ENCODE data around the gene FTSJ1.
"Not testable (repeated sequence)": the region's sequence is repeated elsewhere in the genome, so short reads cannot be mapped to it uniquely, and the experiment has no call there.

Gene FTSJ1, protein sequence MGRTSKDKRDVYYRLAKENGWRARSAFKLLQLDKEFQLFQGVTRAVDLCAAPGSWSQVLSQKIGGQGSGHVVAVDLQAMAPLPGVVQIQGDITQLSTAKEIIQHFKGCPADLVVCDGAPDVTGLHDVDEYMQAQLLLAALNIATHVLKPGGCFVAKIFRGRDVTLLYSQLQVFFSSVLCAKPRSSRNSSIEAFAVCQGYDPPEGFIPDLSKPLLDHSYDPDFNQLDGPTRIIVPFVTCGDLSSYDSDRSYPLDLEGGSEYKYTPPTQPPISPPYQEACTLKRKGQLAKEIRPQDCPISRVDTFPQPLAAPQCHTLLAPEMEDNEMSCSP

DNA sequence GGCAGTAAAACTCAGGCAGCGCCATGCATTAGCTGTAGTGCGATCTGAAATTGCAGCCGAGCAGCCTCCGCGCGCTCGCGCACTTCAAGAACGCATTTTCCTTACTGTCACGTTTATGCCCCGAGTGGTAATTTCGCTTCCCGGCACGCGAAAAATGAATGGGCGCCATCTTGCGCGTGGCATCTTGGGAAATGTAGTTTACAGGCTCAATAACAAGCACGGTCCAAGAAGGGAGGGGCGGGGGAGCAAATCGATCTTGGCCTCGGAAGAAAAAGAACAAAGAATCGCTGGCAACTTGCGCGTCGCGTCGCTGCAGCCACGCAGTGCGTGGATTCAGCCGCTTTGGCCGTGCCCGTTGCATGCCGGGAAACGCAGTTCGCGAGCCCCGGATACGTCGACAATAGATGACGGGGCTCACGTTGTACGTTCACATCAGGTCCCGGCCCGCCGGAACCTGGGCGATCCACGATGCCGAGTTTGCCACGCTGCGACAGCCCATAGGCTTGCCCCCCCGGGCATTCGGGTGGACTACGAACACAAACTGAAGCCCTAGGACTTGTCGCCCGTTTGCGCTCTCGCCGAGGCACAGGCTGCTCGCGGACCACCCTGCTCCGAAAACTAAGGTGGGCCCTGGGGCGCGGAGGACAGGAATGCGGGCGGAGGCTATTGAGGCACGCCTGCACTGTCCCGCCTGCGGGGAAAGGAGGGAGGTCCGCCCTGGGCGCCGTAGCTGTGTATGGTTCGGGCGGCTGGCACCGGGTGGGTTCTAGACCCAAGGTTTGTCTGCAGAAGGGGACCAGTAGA is at the start of gene FTSJ1:
TSS of gene FTSJ1 (plus strand) at position 426 of the 804 bp plus-strand sequence. CDS start 1,849 bp downstream, outside the sequence.
- peak; percentile 78 for DNase-seq

DNA sequence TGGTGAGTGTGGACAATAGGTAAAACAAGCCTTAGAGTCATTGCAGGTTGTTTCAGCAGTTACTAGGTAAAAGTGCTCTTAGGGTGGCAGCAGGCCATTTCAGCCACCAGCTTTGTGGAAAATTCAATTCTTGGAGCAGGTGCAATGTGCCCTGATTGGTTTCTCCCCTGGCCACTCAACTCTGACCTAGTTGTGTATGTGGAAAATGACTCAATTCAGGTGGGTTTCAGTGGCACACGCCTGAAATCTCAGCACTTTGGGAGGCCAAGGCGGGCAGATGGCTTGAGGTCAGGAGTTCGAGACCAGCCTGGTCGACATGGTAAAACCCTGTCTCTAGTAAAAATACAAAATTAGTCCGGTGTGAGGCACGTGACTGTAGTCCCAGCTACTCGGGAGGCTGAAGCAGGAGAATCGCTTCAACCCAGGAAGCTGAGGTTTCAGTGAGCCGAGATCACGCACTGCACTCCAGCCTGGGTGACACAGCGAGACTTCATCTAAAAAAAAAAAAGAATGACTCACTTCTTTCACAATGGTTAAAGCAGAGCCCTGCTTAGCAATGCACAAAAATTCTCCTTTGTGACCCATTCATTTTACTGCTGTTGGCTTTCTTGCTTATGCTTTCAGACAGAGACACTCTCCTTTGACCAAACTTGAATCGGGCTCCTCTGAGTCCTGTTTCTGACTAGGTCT is 48.8 kb upstream of the FTSJ1 start:
- not testable (repeated sequence) for DNase-seq

DNA sequence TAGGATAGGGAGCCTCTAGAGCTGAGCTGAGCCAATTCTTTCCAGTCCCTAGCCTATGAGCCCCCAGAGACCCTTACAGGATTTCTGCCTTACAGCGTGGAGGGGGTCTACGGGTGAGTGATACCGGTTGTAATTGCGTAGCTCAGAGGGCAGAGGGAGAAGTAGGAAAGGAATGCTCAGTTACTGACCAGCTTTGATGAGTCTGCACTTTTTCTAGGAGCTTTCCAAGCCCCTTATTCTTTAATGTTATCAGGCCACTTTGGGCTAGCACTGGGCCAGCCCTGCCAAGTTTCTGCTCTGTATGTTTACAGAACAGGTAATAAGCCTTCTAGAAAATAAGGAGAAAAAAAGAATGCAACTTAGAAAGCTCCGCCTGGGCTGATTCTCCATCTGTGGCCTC is 46.4 kb upstream of the FTSJ1 start:
- DNase-seq, result not testable (repeated sequence)

DNA sequence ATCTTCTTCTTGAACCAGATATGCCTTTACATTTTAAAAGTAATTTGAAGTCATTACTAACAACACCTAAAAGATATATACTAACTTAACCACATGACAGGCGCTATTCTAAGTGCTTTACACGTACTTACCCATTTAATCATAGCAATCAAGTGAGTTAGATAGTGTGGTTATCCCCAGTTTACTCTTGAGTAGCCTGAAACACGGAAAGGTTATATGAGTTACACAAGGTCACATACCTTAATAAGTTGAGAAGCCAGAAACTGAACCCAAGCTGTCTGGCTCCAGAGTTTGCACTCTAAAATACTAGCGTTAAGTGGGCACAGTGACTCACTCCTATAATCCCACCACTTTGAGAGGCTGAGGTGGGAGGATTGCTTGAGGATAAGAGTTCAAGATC is 45.8 kb upstream of the FTSJ1 start:
- not testable (repeated sequence) for DNase-seq

DNA sequence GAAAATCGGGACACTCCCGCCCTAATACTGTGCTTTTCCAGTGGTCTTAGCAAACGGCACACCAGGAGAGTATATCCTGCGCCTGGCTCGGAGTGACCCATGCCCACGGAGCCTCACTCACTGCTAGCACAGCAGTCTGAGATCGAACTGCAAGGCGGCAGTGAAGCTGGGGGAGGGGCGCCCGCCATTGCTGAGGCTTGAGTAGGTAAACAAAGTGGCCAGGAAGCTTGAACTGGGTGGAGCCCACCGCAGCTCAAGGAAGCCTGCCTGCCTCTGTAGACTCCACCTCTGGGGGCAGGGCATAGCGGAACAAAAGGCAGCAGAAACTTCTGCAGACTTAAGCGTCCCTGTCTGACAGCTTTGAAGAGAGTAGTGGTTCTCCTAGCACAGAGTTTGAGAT is 42.3 kb upstream of the FTSJ1 start:
- not testable (repeated sequence) for DNase-seq

DNA sequence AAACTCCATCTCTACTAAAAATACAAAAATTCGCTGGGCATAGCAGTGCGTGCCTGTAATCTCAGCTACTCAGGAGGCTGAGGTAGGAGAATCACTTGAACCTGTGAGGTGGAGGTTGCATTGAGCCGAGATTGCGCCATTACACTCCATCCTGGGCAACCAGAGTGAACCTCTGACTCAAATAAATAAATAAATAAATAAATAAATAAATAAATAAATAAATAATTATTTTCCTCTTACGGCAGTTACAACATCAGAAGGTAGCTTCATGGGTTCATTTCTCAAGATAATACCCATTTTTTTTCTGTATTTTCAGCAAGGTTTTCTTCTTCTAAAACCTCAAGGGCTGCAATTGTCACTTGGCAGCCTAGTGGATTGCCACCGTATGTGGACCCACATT is 28.8 kb upstream of the FTSJ1 start:
- not testable (repeated sequence) for DNase-seq

DNA sequence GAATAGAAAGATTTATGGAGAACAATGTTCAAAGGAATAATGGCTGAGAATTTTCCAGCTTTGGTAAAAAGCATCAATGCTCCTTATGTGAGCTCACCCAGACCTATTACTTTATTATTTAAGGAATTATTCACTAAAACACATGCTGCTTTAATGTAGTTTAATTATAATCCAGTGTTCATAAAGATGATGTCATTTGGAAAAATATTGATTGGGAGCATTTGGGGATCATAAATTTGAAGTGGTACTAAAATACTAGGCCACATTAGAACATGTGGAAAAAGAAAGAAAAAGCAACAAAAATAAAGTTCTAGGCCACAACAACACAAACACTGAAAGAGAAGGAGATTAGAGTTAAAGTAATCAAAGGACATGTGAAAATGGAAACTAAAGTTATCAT is 25.9 kb upstream of the FTSJ1 start:
- no peak for DNase-seq

DNA sequence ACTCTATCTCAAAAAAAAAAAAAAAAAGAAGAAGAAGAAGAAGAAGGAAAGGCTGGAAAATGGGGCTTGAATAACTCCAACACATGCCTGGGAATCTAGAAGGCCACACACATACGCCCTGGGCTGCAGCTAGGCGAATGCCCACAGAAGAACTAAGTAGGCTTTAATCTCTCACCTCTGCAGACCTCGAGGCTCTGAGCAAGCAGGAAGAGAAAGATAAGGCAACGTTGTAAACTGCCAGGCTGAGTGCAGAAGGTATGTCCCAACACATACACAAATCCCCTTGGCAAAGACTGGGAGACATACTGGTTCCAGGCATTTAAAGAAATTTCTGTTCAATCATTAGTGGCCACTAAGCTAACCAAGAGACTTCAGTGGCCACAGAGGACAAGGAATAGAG is 24.3 kb upstream of the FTSJ1 start:
- DNase-seq, result no peak

DNA sequence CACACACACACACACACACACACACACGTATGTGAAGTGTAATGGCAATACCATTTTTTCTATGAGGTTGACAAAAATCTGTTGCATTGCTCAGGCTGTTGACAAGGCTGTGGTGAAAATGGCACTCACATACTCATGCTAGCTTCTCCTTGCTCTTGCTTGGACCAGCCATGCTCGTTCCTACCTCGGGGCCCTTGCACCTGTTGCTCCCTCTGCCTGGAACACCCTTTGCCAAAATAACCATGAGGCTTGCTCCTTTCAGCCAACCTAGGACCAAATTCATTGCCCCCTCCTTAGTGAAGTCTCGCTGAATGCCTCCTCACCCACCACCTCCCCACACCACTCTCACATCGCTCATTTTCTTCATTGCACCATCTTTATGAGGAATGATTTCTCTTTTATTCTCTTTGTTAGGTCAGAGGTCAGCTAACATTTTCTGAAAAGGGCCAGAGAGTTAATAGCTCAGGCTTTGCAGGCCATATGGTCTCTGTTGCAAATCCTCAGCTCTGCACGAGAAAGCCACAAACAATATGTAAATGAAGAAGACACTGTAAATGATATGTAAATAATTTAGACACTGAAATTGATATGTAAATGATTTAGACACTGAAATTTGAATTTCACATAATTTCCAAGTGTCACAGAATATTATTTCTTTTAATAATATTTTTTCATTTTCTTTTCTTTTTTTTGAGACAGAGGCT is 19.2 kb upstream of the FTSJ1 start:
- no peak for DNase-seq

DNA sequence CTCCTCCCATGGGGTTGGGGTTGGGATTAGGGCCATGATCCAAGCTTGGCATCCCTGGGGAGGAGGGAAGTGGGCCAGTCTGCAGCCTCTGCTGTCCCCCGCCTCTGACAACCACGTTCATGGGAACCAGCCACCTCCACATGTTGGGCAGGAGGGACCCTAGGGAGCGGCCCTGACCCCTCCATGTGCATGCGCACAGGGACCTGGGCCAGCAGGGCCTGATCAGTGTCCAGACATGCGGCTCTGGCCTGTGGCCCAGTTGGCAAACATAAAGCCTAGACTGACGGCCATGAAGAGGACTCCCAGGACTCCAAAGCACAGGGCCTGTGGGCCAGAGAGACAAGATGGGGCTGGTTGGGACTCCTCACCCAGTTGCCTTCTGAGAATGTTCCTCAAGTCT is 17.3 kb upstream of the FTSJ1 start:
- no peak for DNase-seq

DNA sequence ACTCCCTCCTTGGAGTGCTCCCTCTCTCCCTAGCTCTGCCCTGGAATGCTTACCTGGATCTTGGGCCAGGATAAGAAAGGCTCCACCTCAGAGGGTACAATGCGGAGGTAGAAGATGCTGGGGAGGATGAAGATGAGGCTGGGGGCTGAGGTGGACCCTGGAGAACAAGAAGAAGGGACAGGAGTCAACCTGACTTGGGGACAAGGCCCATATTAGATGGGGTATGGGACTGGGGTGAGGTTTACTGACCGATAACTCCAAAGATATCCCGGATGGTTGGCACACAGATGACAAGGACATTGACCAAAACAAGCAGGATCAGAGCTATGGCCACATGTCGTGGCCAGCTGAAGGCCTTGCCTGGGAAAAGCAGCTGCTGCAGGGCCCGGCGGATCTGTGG is 16.5 kb upstream of the FTSJ1 start:
- DNase-seq, result no peak

DNA sequence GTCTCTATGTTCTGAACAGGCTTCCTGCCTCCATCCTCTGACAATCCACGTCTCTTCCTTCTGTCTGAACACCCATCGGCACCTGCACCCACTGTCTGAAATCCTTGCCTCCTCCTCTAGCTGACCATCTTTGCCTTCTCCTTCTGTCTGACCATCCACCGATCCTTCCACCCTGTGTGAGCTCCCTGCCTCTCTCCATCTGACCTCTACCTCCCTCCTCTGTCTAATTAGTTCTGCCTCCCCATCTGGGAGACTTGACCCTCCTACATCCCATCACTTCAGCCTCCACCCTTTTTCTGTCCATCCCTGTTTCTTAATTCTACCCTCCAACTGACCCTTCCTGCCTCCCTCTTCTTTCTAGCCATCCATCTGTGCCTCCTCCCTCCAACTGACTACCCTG is 16.0 kb upstream of the FTSJ1 start:
- no peak for DNase-seq

DNA sequence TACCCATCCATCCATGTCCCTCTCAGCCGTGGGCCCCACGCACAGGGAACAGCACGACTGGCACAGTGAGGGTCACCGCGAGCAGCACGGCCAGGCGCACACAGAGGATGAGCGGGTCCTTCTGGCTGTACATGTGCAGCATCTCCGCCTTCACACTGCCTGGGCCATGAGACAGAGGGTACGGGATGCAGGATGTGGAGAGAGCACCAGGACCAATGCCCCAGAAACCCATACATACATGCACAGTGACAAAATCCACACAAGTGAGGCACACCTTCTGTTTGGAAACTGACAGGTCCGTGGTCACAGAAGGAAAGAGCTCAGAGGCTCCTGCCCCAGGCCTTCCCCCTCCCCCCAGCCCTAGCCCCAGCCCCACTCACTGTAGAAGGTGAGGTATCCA is 15.4 kb upstream of the FTSJ1 start:
- no peak for DNase-seq

DNA sequence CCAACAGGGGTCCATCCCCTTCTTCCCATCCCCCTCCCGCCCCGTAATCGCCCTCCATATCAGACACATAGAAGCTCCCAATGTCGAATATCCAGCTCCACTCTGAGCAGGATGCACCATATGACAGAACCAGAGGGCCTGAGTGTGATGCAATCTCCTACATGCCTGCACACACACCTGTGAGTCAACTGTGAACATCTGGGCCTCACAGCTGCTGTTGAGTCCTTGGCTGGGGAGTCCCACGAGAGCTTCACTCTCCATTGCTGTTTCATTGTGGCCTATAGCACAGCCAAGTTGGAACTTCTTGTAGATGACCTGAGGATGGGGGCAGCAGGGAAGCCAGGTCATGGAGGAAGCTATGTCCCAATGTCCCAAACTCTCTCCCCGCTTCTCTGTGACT is 14.2 kb upstream of the FTSJ1 start:
- no peak for DNase-seq

DNA sequence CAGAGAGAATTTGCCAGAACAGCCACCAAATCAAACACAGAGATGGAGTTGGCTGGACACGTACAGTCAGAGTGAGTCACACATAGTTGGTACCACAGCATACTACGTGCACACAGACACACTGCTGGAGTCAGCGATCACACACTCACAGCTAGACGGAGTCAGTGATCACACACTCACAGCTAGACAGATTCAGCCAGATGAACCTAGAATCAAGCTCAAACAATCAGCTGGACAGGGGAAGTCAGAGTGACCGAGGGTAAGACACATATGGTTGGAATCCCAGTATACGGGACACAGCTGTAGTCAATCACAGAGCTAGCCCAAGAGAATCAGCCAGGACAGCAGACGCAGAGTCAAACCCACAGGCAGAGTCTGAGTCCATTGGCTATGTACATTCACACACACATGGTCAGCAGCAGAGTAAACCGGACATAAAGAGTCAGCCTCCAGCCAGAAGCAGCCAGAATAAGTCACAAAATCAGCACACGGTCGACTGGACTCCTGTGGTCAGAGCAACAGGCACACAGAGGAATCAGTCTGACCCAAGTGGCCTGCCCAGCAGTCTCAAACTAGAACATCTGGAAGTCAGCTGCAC is 10.6 kb upstream of the FTSJ1 start:
- no peak for DNase-seq

DNA sequence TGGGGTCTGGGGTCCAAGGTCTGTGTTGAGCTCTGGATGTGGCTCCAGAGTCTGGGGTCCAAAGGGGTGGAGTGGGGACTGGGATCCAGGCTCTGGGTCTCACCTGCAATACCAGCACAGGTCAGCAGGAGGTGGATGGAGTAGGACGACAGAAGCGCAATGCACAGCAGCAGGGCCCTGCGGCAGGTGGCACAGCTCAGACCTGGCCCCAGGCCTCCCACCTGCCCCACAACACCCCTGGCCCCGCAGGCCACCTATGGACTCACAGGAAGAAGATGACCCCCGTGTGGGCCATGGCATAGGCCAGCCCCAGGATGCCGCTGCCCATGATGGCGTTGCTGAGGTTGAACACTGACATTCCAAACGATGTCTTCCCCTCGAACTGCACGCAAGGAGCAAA is 9.3 kb upstream of the FTSJ1 start:
- no peak for DNase-seq

DNA sequence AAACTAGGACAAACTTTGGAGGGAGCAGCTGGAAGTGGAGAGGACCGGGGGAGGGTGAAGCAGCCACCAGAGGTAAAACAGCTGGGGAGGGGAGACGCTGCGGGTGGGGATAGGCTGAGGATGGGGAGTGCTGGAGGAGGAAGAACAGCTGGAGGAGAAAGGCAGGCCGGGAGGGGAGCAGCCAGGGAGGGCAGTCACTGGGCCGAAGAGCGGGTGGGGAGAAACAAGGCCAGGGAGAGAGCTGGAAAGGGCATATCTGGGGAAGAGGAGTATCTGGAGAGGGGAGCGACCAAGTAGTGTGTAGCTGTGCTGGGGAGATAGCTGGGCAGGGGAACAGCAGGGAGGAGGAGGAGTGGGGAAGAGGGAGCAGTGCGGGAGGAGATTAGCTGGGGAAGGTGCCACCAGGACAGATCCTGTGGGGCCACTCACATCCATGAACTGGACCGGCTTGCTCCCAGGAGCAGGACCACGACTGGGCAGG is 8.7 kb upstream of the FTSJ1 start:
- no peak for DNase-seq

DNA sequence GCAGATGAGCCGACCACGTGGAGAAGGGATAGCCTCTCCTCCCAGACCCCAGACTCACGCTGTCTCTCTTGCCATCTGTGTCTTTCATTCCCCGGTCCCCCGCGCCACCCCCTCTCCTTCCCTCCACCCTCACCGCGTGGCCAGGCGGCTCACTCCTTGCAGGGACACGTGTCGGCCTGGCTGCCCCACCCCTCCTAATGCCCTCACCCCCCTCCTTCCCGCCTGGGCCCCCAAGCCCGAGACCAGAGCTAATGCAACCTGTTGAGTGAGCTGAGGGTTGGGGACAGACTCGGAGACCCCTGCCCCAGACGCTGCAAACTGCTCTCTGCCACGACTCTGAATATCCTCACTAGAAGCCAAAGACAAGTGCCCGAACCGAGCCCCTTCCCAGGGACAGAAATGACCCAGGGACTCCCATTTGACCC is 7.7 kb upstream of the FTSJ1 start:
- DNase-seq, result no peak

DNA sequence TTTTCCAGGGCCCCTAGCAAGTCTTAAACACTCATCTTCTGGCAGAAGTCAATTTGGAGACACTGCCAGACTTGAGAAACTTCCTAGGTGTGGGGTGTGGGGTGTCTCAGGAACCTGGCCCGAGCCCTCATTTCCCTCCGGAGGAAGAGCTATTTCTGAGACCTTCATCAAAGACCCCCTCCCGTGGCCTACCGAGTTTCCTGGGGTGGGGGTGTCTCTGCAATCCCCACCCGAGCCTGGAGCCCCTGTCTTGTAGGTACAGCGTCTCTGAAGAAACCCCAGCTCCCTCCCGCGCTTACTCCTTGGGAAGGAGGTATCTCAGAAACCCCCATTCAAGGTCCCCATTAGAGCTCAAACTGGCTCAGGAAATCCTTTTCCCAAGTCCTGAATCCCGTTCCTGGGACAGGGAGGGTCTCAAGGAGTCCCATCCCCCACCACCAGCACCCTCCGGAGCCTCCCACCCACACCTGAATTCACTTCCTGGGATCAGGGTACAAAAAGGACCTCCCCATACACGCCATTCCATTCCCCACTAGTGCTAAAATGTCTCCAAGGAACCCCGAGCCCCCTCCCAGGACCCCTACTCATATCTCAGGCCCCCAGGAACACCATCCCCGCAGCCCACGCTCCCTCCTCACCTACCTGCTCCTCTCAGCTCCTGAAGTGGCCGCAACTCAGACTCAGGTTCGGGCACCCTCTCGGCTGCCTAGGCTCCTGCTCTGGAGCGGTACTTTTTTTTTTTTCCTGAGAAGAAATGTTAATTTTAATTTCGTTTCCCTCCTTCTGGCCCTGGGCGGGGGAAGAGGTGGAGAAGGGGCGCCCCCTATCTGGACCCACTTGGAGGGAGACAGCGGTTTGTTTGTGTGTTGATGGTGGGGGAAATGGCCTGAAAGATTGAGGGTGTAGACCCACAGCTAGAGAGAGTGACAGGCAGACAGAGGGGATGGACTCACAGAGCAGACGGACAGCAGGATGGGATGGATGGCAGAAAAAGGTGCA is 7.0 kb upstream of the FTSJ1 start:
- no peak for DNase-seq

DNA sequence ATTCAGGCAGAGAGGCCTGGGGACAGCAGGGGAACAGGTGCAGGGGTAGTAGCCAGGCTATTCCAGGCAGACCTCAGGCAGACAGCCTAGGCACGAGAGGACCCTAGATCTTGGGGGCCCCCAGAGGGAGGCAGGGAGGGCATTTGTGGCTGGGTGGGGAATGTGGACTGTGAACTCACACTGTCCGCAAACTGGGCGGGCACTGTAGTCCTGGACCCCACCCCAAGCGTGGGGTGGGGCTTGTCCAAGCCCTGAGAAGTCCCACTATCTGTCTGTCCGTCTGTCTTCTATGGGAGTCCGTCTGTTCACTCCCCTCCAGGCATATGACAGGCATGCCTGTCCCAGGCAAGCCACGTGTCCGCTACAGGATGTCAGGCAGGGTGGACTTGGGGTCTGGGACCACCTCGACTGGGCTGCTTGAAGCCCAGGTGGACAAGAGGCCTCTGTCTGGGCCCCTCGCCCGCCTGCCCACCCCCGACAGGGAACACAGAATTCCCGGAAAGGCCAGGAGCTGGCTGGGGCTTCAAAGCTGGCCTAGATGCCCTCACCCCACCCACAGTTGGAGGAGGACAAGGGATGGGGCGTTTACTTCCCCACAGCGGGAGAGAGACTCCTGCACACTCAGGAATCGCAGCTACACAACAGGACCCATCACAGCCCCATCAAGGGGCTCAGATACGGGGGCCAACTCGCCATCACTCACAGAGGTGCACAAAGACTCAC is 5.7 kb upstream of the FTSJ1 start, which contains the start of gene SLC38A5:
TSS of gene SLC38A5 (minus strand) at position 151 of the 723 bp plus-strand sequence. CDS start 2,336 bp downstream, outside the sequence.
- DNase-seq, result no peak

DNA sequence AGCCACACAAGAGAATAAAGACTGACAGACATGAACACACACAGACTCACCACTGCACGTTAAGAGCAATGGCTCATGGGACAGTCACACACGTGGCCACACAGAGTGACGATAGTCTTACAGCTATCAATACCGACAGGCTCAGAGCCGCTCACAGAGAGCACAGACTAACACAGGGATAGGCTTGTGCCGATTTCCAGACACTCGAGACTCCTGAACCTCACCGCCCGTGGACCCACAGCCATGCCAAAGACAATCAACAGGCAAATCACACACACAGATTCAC is 5.2 kb upstream of the FTSJ1 start:
- DNase-seq, result no peak

Data from NCI-H510A treated with DMSO at 0.1 percent for 48 hours (cell line).